ENCODE results near the gene POPDC3.

DNA sequence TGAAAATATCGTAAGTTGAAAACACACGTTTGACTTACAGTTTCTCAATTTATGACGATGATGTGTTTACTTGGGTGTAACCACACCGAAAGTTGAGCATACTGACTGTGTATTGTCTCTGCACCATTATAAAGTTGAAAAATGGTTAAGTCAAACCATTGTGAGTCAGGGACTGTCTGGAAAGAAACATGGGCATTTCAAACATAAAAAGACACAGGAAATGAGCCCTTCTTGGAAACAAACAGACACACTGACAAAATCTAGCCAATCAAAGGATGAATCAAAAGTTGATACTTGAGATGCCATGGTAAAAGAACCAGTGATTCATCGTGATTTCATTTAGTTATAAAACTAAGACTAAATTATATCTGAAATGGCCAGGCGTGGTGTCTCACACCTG, 5.3 kb downstream of the POPDC3 start:
- TF ChIP-seq, protein P1, sequence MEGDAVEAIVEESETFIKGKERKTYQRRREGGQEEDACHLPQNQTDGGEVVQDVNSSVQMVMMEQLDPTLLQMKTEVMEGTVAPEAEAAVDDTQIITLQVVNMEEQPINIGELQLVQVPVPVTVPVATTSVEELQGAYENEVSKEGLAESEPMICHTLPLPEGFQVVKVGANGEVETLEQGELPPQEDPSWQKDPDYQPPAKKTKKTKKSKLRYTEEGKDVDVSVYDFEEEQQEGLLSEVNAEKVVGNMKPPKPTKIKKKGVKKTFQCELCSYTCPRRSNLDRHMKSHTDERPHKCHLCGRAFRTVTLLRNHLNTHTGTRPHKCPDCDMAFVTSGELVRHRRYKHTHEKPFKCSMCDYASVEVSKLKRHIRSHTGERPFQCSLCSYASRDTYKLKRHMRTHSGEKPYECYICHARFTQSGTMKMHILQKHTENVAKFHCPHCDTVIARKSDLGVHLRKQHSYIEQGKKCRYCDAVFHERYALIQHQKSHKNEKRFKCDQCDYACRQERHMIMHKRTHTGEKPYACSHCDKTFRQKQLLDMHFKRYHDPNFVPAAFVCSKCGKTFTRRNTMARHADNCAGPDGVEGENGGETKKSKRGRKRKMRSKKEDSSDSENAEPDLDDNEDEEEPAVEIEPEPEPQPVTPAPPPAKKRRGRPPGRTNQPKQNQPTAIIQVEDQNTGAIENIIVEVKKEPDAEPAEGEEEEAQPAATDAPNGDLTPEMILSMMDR (conservative IDR thresholded peaks at IDR 0.05; ENCODE audit: low read depth, low read length) = no peak
- TF ChIP-seq EZH2 (IDR thresholded peaks at IDR 0.05; ENCODE audit: low read length, unreplicated experiment) = no peak
- no peak for TF ChIP-seq EZH2phosphoT487 (IDR thresholded peaks at IDR 0.05; ENCODE audit: borderline replicate concordance, low read length)

All from PC-3 (cell line).